HG02571 (cell line): ENCODE measurements around the gene ABHD4.
"Not testable (repeated sequence)": the region's sequence is repeated elsewhere in the genome, so short reads cannot be mapped to it uniquely, and the experiment has no call there.

ENCODE experiments used
- ATAC-seq: cut with Tn5 transposase; IDR thresholded peaks from one replicate; pipeline ENCODE4 v1.9.1; 2021; ENCODE audit warnings: mild to moderate bottlenecking, moderate library complexity; ENCODE audit not compliant: unreplicated experiment

The ABHD4 gene, protein sequence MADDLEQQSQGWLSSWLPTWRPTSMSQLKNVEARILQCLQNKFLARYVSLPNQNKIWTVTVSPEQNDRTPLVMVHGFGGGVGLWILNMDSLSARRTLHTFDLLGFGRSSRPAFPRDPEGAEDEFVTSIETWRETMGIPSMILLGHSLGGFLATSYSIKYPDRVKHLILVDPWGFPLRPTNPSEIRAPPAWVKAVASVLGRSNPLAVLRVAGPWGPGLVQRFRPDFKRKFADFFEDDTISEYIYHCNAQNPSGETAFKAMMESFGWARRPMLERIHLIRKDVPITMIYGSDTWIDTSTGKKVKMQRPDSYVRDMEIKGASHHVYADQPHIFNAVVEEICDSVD

DNA sequence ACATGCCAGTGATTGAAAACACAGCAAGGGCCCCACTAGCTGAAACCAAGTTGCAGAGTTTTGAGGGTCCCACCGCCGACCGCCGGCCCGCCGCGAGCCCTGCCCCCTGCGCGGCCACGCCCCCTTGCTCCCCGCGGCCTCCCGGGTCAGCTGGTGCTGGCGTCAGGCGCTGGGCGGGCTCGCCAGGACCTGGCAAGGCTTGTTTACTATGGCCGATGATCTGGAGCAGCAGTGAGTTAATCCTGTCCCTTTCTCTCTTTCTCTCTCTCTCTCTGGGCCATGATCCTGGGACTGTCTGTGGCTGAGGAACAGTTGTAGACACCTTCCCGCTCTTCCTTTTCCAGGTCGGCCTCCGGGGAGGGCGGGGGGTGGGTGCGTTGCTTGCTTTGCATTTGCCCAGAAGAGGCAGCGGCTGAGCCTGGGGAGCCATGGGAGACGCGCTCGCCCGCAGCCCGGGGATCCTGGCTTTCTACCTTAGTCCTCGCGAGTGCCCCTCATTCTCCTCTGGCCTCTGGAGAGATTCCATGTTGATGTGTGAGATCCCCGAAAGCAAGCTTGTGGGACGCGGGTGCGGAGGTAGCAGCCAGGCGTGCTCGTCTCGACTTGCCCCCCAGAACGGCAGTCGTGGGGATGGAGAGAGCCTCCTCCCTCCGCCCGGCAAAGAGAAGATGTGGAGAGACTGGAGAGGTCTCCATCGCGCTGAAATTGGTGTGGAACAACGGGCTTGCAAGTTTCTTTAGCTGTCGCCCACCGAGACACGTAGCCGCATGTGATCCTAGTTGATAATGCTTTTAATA, at the start of gene ABHD4:
Gene ABHD4 (plus strand): TSS at position 202 of the 797 bp plus-strand sequence. CDS start 7 bp downstream, at position 209.
- peak; percentile 60 for ATAC-seq

DNA sequence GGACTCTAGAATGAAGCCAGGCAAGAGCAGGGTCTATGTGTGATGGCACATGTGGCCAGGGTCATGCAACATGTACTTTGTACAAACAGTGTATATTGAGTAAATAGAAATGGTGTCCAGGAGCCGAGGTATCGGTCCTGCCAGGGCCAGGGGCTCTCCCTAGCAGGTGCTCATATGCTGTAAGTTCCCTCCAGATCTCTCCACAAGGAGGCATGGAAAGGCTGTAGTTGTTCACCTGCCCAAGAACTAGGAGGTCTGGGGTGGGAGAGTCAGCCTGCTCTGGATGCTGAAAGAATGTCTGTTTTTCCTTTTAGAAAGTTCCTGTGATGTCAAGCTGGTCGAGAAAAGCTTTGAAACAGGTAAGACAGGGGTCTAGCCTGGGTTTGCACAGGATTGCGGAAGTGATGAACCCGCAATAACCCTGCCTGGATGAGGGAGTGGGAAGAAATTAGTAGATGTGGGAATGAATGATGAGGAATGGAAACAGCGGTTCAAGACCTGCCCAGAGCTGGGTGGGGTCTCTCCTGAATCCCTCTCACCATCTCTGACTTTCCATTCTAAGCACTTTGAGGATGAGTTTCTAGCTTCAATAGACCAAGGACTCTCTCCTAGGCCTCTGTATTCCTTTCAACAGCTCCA, 48.7 kb upstream of the ABHD4 start:
- ATAC-seq: no peak

DNA sequence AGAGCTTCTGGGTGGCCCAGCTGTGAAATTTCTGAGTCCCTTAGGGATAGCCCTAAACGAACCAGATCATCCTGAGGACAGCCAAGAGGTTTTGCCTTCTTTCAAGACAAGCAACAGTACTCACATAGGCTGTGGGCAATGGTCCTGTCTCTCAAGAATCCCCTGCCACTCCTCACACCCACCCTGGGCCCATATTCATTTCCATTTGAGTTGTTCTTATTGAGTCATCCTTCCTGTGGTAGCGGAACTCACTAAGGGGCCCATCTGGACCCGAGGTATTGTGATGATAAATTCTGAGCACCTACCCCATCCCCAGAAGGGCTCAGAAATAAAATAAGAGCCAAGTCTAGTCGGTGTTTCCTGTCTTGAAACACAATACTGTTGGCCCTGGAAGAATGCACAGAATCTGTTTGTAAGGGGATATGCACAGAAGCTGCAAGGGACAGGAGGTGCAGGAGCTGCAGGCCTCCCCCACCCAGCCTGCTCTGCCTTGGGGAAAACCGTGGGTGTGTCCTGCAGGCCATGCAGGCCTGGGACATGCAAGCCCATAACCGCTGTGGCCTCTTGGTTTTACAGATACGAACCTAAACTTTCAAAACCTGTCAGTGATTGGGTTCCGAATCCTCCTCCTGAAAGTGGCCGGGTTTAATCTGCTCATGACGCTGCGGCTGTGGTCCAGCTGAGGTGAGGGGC, 48.0 kb upstream of the ABHD4 start:
- peak; percentile 61 for ATAC-seq

DNA sequence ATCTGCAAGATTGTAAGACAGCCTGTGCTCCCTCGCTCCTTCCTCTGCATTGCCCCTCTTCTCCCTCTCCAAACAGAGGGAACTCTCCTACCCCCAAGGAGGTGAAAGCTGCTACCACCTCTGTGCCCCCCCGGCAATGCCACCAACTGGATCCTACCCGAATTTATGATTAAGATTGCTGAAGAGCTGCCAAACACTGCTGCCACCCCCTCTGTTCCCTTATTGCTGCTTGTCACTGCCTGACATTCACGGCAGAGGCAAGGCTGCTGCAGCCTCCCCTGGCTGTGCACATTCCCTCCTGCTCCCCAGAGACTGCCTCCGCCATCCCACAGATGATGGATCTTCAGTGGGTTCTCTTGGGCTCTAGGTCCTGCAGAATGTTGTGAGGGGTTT, 46.5 kb upstream of the ABHD4 start:
- no peak for ATAC-seq

DNA sequence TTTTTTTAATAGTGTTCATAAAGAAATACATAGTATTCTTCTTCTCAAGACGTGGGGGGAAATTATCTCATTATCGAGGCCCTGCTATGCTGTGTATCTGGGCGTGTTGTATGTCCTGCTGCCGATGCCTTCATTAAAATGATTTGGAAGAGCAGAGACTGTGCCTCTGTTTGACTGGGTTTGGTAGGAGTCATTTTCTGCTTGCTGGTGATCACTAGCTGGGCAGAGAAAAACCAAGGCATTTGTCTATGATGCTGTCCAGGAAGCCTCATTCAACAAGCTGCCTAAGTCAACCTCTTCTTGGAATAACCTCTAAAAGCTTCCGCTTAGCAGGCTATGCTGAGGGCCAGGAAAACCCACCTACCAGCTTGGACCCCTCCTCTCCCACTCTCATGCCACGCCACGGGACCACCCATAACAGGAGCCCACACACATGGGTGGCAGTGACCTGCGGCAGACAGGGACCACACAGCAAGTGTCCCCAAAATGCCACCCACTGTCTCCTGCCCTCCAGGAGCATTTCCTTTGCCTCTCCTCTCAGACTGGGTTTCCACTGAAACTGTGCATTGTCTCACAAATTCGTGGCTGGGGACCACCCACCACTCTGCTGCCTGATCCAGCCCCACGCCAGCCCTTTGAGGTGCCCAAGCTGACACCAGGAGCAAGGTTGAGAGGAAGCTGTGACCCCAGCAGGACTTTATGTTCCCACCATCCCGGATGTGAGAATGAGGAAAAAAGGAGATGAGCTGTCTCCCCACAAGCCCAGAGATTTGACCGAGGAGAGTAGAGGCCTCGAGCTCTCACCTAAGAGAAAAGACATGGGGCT, 45.9 kb upstream of the ABHD4 start:
- no peak for ATAC-seq

DNA sequence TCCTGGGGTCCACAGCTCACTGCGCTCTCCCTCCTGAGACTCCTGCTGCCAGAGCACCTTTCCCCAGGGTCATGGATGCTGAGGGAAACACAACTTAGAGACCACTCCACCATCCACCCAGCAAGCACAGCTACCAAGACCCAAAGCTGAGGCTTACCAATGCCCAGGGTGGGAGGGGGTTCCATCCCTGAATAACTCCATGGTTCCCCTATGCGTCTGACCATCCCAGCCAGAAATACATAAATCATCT, 45.3 kb upstream of the ABHD4 start:
- ATAC-seq: no peak

DNA sequence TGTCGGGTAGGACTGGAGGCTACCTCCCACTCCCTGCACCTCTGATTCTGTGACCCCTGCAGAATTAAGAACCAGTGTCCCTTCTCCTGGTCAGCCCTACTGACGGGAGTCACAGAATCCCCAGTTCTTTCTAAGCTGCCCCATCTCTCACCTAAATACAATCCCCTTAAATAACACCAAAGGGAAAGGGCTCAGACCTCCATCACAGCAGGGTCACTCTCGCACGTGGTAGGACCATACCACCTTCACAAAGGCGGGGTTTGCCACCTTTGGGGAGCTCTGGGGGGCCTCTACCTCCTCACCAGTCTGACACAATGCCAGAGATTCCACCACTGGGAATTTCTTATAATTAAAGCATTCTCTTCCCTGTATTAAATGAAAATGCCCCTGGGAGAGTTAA, 44.7 kb upstream of the ABHD4 start:
- no peak for ATAC-seq

DNA sequence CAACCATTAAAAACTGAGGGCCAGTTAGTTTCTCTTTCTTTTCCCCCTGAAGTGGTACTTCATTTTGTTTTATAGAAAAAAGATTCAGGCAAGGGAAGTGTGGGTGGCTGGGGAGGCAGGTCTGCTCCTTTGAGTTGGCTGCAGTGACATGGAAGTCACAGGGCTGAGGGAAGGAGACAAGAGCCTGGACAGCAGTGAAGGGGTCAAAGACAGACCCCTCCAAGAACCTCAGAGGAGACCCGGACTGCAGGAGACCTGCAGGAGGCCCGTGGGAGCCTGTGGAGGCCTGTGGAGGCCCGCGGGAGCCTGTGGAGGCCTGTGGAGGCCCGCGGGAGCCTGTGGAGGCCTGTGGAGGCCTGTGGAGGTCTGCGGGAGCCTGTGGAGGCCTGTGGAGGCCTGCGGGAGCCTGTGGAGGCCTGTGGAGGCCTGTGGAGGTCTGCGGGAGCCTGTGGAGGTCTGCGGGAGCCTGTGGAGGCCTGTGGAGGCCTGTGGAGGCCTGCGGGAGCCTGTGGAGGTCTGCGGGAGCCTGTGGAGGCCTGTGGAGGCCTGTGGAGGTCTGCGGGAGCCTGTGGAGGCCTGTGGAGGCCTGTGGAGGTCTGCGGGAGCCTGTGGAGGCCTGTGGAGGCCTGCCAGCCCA, 44.1 kb upstream of the ABHD4 start:
- ATAC-seq: not testable (repeated sequence)

DNA sequence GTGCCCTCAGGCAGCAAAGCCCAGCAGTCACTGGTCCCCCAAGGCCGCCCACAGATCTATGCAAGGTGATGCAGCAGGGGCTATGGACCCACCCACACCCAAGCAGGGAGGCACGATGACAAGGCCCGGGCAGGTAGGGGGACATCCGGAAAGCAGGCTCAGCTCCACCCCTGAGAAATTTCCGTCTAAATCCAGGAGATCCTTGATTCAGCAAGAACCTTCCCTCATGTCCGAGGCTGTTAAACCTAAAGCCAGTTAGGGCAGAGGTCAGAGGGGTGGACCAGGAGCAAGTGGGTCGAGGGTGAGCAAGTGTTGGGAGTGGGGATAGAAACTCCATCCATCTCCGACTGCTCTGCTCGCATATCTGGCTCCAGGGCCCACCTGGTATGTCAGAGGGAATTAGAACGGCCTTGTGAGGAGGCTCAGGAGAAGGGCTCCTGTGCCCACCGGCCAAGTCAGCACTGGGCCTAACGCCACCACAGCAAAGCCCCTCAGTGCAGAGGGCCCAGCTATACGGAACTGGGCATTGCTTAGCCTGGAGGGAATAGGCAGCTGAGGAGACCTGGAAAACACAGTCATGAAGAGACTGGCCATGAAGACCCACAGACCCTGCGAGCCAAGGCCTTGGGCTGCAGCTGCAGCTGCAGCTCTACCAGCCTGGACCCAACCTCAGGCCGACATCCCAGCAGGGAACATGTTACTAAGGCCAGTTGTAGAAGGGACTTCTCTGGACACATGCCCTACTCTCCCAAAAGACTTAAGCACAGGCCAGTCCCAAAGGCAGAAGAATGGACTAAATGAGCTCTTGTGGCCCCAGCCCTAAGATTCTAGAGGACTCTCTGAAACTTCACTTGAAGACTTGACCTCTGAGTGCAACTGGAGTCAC, 43.4 kb upstream of the ABHD4 start:
- ATAC-seq: no peak

DNA sequence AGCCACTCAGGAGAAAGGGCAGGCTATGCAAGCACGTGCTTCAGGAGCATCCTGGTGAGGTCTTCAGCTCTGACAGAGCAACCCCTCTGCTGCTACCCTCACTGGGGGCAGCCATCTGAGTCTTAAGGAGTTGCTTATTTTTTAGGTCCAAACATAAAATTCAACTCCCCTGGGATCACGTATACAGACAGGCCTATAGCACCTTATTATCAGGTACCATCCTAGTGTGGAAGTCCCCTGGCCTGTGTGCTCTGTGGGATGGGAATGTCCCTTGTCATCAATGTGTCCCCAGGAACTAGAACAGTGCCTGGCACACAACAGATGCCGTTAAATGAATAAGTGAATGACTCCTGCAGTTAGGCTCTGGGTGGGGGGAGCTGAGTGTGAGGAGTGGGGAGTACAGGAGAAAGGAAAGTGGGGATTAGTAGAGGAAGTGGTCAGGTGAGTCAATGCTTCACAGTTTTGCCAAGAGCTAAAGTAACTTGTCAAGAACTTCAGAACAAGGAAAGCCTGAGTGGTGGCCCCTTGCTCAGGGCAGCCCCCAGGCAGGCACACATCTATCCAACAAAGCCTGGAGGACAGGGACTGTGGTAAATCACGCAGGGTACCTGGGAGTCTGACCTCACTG, 42.6 kb upstream of the ABHD4 start:
- ATAC-seq: peak; percentile 3

DNA sequence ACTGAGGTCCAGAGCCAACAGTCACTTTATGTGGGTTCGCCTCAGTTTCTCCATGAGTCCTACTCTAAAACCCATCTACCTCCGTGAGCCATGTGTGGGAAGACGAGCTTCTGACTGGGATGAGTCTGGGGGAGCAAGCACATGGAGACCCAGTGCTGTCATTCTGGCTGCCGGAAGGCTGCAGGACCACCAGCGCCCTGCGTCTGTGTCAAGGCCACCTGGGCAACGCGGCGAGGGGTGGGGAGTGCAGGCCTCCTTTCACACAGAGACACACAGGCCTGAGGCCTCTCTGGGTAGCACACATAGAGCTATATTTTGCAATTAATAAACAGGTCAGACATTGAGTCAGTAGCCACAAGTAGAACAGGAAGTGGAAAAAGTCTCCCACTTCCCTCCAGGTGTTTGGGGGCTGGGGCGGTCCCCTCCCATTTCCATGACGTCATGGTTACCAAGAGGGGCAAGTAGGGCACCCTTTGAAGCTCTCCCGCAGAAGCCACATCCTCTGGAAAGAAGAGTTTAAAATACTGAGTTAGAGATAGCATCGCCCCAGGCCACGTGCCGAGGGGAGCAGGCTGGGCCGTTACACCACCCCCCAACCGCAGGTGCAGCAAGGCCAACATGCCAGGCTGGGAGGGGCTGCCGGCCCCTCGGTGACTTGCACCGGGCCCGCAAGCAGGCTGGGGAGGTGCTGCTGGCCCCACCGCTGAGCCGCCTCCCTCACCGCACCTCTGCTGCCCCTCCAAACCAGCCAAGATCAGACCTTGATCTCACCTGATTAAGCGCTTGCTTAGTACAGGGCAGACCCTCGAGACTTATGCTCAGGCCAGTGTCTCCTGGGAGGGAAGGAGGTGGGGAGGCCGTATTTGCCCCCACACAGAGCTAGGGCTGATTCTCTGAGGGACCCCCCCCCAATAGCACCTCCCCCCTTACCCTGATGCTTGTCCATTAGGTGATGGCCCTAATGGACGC, 41.8 kb upstream of the ABHD4 start:
- peak; percentile 59 for ATAC-seq

DNA sequence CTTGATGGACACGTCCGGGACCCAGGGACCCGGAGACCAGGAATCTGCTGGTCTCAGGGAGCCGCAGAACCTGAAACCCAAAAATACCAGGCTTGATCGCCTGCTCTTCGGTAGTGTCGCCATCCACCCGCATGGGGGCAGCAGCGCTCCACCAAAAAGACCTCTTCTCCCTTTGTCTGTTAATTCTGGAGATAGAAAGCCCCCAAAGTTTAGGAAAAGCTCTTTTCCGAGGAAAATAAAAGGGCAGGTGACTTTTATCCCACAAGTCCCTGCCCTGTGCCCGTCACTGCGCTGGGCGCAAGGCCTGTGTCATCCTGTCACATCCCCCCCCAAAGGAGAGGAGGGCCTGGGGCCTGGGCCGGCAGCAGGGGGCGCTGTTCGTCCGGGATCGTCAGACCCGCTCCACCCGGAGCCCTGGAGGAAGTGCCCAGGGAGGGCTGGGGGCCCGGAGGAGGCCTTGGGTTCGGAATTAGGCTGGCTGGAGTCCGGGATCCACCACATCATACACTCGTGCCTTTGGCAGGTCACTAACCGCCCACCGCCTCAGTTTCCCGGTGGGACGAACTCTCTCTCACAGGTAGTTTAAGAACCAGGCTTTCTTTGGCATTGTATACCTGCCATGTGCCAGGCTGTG, 41.0 kb upstream of the ABHD4 start:
- peak; percentile 31 for ATAC-seq

DNA sequence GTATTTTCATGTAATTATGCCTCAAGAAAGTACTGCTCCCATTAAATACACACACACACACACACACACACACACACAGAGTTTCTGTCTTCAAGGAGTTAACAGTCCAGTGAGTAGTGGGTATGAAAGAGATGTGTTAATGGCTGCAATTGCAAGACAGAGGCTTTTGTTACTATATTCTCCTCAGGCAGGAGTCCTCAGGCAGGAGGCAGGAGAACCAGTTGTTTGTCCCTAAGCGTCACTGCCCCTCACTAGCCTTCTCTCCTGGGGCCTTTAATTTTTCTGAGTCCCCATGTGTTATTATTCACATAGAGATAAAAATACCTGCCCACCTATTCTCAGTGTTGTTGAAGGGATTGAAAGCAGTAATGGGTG, 40.3 kb upstream of the ABHD4 start:
- ATAC-seq: no peak

DNA sequence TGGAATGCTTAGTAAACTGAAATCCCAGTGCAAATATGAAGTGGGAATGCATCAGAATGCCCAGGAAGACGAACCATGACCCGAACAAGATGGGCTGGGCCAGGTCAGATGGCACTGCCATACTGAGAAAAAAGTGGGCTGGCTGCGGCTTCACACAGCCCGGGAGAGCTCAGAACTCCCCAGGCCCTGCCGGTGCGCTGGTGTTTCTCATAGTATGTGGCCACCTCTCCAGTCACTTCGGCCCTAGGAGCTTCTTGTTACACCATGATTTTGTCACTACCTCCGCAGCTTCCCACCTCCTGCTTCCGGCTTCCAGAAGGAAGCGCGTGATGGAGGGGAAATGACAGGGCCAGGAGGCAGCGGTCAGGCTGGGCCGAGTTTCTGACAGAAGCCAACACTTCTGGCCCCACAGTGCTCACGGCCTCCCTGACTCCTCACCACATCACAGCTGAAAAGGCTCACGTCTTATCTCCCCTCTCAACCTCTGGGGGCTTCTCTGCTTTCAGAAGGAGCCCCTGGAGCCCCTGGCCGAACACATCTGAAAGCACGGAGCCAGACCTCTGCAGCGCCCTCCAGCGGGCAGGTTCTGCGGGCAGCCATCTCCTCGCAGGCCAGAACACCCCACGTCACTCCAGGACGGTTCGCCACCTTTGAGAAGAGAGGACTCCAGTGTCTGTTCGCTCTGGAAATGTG, 39.7 kb upstream of the ABHD4 start:
- ATAC-seq: no peak

DNA sequence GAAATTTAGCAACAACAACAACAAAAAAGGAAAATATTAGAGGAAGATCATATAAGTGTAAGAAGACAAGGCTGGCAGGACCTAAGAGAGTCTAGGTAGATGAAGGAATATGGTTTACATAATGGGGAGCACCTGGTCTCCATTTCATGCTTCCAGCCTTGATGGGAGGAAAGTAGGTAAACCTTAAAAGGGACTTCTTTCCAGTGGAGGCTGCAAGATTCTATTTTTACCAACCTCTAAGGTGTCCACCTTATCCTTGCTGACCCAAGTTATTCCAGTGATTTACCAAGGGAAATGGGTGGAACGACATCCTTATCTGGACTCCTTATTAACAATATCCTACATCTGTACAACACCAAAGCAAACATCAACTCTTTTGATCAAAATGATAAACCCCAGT, 39.1 kb upstream of the ABHD4 start:
- ATAC-seq: no peak

DNA sequence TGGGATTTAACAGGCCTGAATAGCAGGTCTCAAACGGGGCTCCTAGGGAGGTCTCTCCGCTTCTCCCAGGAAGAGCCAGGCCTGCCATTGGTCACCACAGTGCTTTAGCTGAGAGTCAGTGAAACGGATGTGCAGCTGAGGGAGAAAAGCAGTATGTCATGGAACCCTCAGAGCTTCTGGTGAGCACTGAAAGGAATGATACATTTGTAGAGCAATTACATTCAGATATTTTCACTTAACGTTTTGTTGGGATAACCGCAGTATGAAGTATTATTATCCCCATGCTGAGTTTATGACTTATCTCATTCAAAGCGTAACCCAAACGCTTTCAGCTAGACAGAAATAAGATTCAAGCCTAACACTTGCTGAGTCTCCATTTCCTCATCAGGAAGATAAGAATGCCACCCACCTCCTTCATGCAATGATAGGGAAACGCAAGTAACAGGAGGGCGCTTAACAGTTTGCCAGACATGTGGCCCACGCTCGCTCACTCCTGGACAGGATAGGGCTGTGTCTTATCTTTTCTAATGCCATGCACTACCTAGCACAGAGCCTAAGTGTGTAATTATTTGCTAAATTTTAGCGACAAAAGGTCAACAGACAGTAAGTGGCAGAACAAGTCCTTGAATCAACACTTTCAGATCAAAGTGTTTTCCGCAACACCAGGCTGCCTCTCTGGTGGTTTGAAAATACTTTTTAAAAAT, 37.3 kb upstream of the ABHD4 start:
- ATAC-seq: no peak
